ENCODE results near the gene MDFIC. TPM values are rescaled to one million over a fixed set of nuclear protein-coding genes. Genes with fewer than 3 reads are reported as not detected.
"Not testable (repeated sequence)": the region's sequence is repeated elsewhere in the genome, so short reads cannot be mapped to it uniquely, and the experiment has no call there.

Gene MDFIC, protein sequence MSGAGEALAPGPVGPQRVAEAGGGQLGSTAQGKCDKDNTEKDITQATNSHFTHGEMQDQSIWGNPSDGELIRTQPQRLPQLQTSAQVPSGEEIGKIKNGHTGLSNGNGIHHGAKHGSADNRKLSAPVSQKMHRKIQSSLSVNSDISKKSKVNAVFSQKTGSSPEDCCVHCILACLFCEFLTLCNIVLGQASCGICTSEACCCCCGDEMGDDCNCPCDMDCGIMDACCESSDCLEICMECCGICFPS
- polyA plus RNA-seq = 10 to 100 TPM in 1 of 2 donors, 1 to 10 TPM in 1; 9.8 to 14.5 TPM

GRCh38 chr7:114922026-114922651 lies at the start of gene MDFIC:
MDFIC (plus strand) TSS chr7:114922094; CDS start chr7:114923034, 940 bp downstream.
- H3K9me3 ChIP-seq (ENCODE audit: control insufficient read depth in 2 of 2, insufficient read depth in 1 of 2, low read depth in 1 of 2, low read length in 1 of 2) = no peaks in the 10 kb centered on the region
- H3K4me3 ChIP-seq (ENCODE audit: low read depth in 1 of 2, low read length in 2 of 2) = peak within 1 kb of the TSS; percentile 92 to 94
- no peaks in the 10 kb centered on the region for H3K4me1 ChIP-seq (ENCODE audit: control insufficient read depth in 2 of 2, insufficient read depth in 2 of 2, low read length in 1 of 2)
- no peaks in the 10 kb centered on the region for H3K27me3 ChIP-seq (ENCODE audit: control insufficient read depth in 1 of 2, insufficient read depth in 2 of 2, low read length in 2 of 2)
- WGBS, 2 donors = 1% methylated on average over 51 to 55 of the region's 55 CpGs
- peak within 1 kb of the TSS; percentile 90 to 92 for H3K27ac ChIP-seq (ENCODE audit: low read depth in 2 of 2, low read length in 1 of 2)
- H3K36me3 ChIP-seq (ENCODE audit: control insufficient read depth in 2 of 2, insufficient read depth in 2 of 2, low read length in 1 of 2) = no peaks in the 10 kb centered on the region

DNA sequence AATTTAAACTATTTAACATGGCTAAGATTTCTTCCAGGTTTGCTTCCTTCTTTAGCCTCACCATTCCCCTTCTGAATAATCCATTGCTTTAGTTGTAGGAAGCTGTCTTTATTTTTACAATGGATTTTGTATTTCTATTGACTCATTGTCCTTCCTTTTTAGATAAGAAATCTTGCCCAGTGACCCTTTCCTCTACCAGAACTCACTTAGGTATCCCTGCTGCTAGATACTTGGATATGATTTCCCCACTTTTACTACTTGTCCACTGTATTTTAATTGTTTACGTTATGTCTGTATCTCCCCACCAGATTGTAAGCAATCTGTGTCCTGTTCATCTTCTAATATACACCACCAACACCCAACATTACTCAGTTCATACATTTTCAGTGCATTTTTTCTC lies 47.7 kb upstream of the MDFIC start:
- 81 to 90% methylated on average over 1 of the region's 1 CpG for WGBS, 2 donors
- Histone ChIP-seq H3K27ac (ENCODE audit: low read depth in 2 of 2, low read length in 1 of 2) (no peak overlapping the region), H3K36me3 (ENCODE audit: control insufficient read depth in 2 of 2, insufficient read depth in 2 of 2, low read length in 1 of 2) (no peaks in the 10 kb centered on the region), H3K9me3 (ENCODE audit: control insufficient read depth in 2 of 2, insufficient read depth in 1 of 2, low read depth in 1 of 2, low read length in 1 of 2) (no peaks in the 10 kb centered on the region), H3K4me1 (ENCODE audit: control insufficient read depth in 2 of 2, insufficient read depth in 2 of 2, low read length in 1 of 2) (no peaks in the 10 kb centered on the region), H3K27me3 (ENCODE audit: control insufficient read depth in 1 of 2, insufficient read depth in 2 of 2, low read length in 2 of 2) (no peaks in the 10 kb centered on the region), H3K4me3 (ENCODE audit: low read depth in 1 of 2, low read length in 2 of 2) (no peak overlapping the region)

DNA sequence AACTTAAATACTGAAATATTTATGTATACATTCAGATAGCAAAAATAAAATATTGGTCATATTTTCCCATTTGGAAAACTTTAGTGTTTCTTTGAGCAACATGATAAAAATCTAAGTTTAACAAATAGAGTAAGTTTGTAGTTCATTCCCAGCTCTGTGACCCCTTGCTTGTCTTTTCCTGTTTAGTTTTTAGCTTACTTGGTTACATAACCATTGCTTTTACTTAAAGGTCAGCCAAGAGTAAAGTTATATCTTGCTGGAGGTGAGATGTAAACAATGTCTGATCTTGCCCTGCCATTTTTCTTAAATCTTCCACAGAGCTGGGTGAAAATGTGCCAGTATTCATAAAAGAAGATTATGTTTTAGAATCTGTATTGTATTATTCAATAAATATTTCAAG lies 46.7 kb upstream of the MDFIC start:
- Histone ChIP-seq H3K4me3 (ENCODE audit: low read depth in 1 of 2, low read length in 2 of 2) (no peak overlapping the region), H3K4me1 (ENCODE audit: control insufficient read depth in 2 of 2, insufficient read depth in 2 of 2, low read length in 1 of 2) (no peaks in the 10 kb centered on the region), H3K9me3 (ENCODE audit: control insufficient read depth in 2 of 2, insufficient read depth in 1 of 2, low read depth in 1 of 2, low read length in 1 of 2) (no peaks in the 10 kb centered on the region), H3K27me3 (ENCODE audit: control insufficient read depth in 1 of 2, insufficient read depth in 2 of 2, low read length in 2 of 2) (no peaks in the 10 kb centered on the region), H3K36me3 (ENCODE audit: control insufficient read depth in 2 of 2, insufficient read depth in 2 of 2, low read length in 1 of 2) (no peaks in the 10 kb centered on the region), H3K27ac (ENCODE audit: low read depth in 2 of 2, low read length in 1 of 2) (no peak overlapping the region)

DNA sequence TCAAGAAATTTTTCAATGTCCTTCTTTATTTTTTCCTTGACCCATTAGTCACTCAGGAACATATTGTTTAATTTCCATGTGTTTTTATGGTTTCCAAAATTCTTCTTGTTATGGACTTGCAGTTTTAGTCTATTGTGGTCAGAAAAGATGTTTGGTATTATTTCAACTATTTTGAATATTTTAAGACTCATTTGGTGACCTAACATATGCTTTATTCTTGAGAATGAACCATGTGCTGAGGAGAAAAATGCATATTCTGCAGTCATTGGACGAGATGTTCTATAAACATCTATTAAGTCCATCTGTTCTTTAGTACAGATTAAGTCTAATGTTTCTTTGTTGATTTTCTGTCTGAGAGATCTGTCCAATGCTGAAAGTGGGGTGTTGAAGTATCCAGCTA lies 42.3 kb upstream of the MDFIC start:
- WGBS, 2 donors = 71 to 80% methylated on average over 1 of the region's 1 CpG
- Histone ChIP-seq H3K4me3 (ENCODE audit: low read depth in 1 of 2, low read length in 2 of 2) (no peak overlapping the region), H3K27ac (ENCODE audit: low read depth in 2 of 2, low read length in 1 of 2) (no peak overlapping the region), H3K9me3 (ENCODE audit: control insufficient read depth in 2 of 2, insufficient read depth in 1 of 2, low read depth in 1 of 2, low read length in 1 of 2) (no peaks in the 10 kb centered on the region), H3K36me3 (ENCODE audit: control insufficient read depth in 2 of 2, insufficient read depth in 2 of 2, low read length in 1 of 2) (no peaks in the 10 kb centered on the region), H3K27me3 (ENCODE audit: control insufficient read depth in 1 of 2, insufficient read depth in 2 of 2, low read length in 2 of 2) (no peaks in the 10 kb centered on the region), H3K4me1 (ENCODE audit: control insufficient read depth in 2 of 2, insufficient read depth in 2 of 2, low read length in 1 of 2) (no peaks in the 10 kb centered on the region)

DNA sequence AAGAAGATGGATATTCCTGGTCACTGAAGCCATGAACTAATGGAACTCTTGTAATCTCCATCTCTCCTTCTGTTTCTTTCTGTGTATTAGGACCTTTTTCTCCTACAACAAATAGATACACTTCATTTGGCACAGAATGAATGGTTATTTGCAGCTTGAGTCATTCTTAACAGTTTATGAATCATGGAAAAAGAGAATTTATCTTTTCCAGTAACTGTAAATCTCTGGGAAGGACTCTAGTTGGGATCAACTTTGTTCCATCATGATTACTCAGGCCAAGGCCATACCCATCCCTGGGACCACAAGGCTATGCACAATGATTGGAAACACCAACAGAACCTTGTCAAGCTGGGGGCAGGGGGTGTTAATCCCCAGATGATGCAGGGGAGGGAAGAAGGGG lies 36.1 kb upstream of the MDFIC start:
- H3K4me1 ChIP-seq (ENCODE audit: control insufficient read depth in 2 of 2, insufficient read depth in 2 of 2, low read length in 1 of 2) = no peaks in the 10 kb centered on the region
- no peak overlapping the region for H3K27ac ChIP-seq (ENCODE audit: low read depth in 2 of 2, low read length in 1 of 2)
- no peak overlapping the region for H3K4me3 ChIP-seq (ENCODE audit: low read depth in 1 of 2, low read length in 2 of 2)
- no peaks in the 10 kb centered on the region for H3K9me3 ChIP-seq (ENCODE audit: control insufficient read depth in 2 of 2, insufficient read depth in 1 of 2, low read depth in 1 of 2, low read length in 1 of 2)
- H3K36me3 ChIP-seq (ENCODE audit: control insufficient read depth in 2 of 2, insufficient read depth in 2 of 2, low read length in 1 of 2) = no peaks in the 10 kb centered on the region
- H3K27me3 ChIP-seq (ENCODE audit: control insufficient read depth in 1 of 2, insufficient read depth in 2 of 2, low read length in 2 of 2) = no peaks in the 10 kb centered on the region

- WGBS, 2 donors = 89 to 93% methylated on average over 2 of the region's 2 CpGs
- Histone ChIP-seq H3K36me3 (ENCODE audit: control insufficient read depth in 2 of 2, insufficient read depth in 2 of 2, low read length in 1 of 2) (no peaks in the 10 kb centered on the region), H3K27me3 (ENCODE audit: control insufficient read depth in 1 of 2, insufficient read depth in 2 of 2, low read length in 2 of 2) (no peaks in the 10 kb centered on the region), H3K4me1 (ENCODE audit: control insufficient read depth in 2 of 2, insufficient read depth in 2 of 2, low read length in 1 of 2) (no peaks in the 10 kb centered on the region), H3K4me3 (ENCODE audit: low read depth in 1 of 2, low read length in 2 of 2) (no peak overlapping the region), H3K9me3 (ENCODE audit: control insufficient read depth in 2 of 2, insufficient read depth in 1 of 2, low read depth in 1 of 2, low read length in 1 of 2) (no peaks in the 10 kb centered on the region), H3K27ac (ENCODE audit: low read depth in 2 of 2, low read length in 1 of 2) (no peak overlapping the region)
Measured at GRCh38 chr7:114886241-114886640, 35.7 kb upstream of the MDFIC start.

DNA sequence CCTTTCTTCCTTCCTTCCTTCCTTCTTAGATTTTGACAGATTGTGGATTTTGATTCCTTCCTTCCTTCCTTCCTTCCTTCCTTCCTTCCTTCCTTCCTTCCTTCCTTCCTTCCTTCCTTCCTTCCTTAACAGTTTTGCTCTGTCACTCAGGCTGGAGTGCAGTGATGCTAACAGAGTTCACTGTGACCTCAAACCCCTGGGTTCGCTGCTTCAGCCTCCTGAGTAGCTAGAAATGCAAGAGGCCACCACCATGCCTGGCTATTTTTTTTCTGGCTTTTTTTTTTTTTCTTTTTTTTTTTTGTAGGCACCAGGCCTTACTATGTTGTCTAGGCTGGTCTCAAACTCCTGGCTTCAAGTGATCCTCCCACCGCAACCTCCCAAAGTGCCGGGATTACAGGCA lies 32.8 kb upstream of the MDFIC start:
- not testable (repeated sequence) for H3K9me3 ChIP-seq (ENCODE audit: control insufficient read depth in 2 of 2, insufficient read depth in 1 of 2, low read depth in 1 of 2, low read length in 1 of 2); H3K4me3 ChIP-seq (ENCODE audit: low read depth in 1 of 2, low read length in 2 of 2); H3K36me3 ChIP-seq (ENCODE audit: control insufficient read depth in 2 of 2, insufficient read depth in 2 of 2, low read length in 1 of 2); H3K27me3 ChIP-seq (ENCODE audit: control insufficient read depth in 1 of 2, insufficient read depth in 2 of 2, low read length in 2 of 2); H3K27ac ChIP-seq (ENCODE audit: low read depth in 2 of 2, low read length in 1 of 2); H3K4me1 ChIP-seq (ENCODE audit: control insufficient read depth in 2 of 2, insufficient read depth in 2 of 2, low read length in 1 of 2)
- WGBS, 2 donors = 94 to 97% methylated on average over 3 of the region's 3 CpGs

- no peak overlapping the region for H3K4me3 ChIP-seq (ENCODE audit: low read depth in 1 of 2, low read length in 2 of 2)
- no peaks in the 10 kb centered on the region for H3K27me3 ChIP-seq (ENCODE audit: control insufficient read depth in 1 of 2, insufficient read depth in 2 of 2, low read length in 2 of 2)
- H3K4me1 ChIP-seq (ENCODE audit: control insufficient read depth in 2 of 2, insufficient read depth in 2 of 2, low read length in 1 of 2) = no peaks in the 10 kb centered on the region
- no peaks in the 10 kb centered on the region for H3K9me3 ChIP-seq (ENCODE audit: control insufficient read depth in 2 of 2, insufficient read depth in 1 of 2, low read depth in 1 of 2, low read length in 1 of 2)
- H3K27ac ChIP-seq (ENCODE audit: low read depth in 2 of 2, low read length in 1 of 2) = no peak overlapping the region
- 61 to 63% methylated on average over 3 of the region's 3 CpGs for WGBS, 2 donors
- no peaks in the 10 kb centered on the region for H3K36me3 ChIP-seq (ENCODE audit: control insufficient read depth in 2 of 2, insufficient read depth in 2 of 2, low read length in 1 of 2)
Measured at GRCh38 chr7:114889646-114890285, 32.1 kb upstream of the MDFIC start.

DNA sequence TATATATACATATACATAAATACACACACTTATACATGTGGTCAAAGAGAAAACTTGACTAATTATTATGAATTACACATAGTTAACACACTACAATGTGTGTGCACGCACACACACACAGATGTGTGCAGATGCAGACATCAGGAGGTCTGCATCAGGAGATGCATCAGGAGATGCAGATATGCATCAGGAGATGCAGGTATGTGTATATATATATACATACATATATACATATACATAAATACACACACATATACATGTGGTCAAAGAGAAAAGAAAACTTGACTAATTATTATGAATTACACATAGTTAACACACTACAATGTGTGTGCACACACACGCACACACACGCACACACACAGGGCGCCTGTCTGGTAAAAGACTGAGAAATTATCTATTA lies 31.3 kb upstream of the MDFIC start:
- WGBS, 2 donors = 93 to 96% methylated on average over 4 of the region's 4 CpGs
- H3K27ac ChIP-seq (ENCODE audit: low read depth in 2 of 2, low read length in 1 of 2) = no peak overlapping the region
- H3K4me1 ChIP-seq (ENCODE audit: control insufficient read depth in 2 of 2, insufficient read depth in 2 of 2, low read length in 1 of 2) = no peaks in the 10 kb centered on the region
- H3K27me3 ChIP-seq (ENCODE audit: control insufficient read depth in 1 of 2, insufficient read depth in 2 of 2, low read length in 2 of 2) = no peaks in the 10 kb centered on the region
- no peaks in the 10 kb centered on the region for H3K9me3 ChIP-seq (ENCODE audit: control insufficient read depth in 2 of 2, insufficient read depth in 1 of 2, low read depth in 1 of 2, low read length in 1 of 2)
- H3K36me3 ChIP-seq (ENCODE audit: control insufficient read depth in 2 of 2, insufficient read depth in 2 of 2, low read length in 1 of 2) = no peaks in the 10 kb centered on the region
- H3K4me3 ChIP-seq (ENCODE audit: low read depth in 1 of 2, low read length in 2 of 2) = no peak overlapping the region

GRCh38 chr7:114900127-114900526 lies 21.8 kb upstream of the MDFIC start:
- 49 to 51% methylated on average over 1 of the region's 1 CpG for WGBS, 2 donors
- Histone ChIP-seq H3K4me3 (ENCODE audit: low read depth in 1 of 2, low read length in 2 of 2) (peak overlapping the region; percentile 14 to 20), H3K9me3 (ENCODE audit: control insufficient read depth in 2 of 2, insufficient read depth in 1 of 2, low read depth in 1 of 2, low read length in 1 of 2) (no peaks in the 10 kb centered on the region), H3K4me1 (ENCODE audit: control insufficient read depth in 2 of 2, insufficient read depth in 2 of 2, low read length in 1 of 2) (peaks cover 0 to 4% of the 10 kb centered on the region in 2 donors), H3K27me3 (ENCODE audit: control insufficient read depth in 1 of 2, insufficient read depth in 2 of 2, low read length in 2 of 2) (no peaks in the 10 kb centered on the region), H3K27ac (ENCODE audit: low read depth in 2 of 2, low read length in 1 of 2) (peak overlapping the region; percentile 34 to 38), H3K36me3 (ENCODE audit: control insufficient read depth in 2 of 2, insufficient read depth in 2 of 2, low read length in 1 of 2) (no peaks in the 10 kb centered on the region)
